NCI-H1417 treated with DMSO at 0.1 percent for 48 hours (cell line): ENCODE data around the gene TAS2R1.

ENCODE experiments used
- DNase-seq: peaks from one replicate; lab custom pipeline; 2025; lab: John Stamatoyannopoulos, UW

Gene TAS2R1

GRCh38 chr5:9587135-9587534, 43.0 kb downstream of the TAS2R1 start:
- DNase-seq = no peak

- no peak for DNase-seq
These were observed 47.7 kb downstream of the TAS2R1 start for GRCh38 chr5:9582406-9582805.
